ENCODE measurements around the gene KANK2. TPM values are rescaled to one million over a fixed set of nuclear protein-coding genes. Genes with fewer than 3 reads are reported as not detected.
"Not testable (repeated sequence)": the region's sequence is repeated elsewhere in the genome, so short reads cannot be mapped to it uniquely, and the experiment has no call there.

Gene KANK2
- total RNA-seq, 1 donor from 2014 or later = 42.9 TPM

DNA sequence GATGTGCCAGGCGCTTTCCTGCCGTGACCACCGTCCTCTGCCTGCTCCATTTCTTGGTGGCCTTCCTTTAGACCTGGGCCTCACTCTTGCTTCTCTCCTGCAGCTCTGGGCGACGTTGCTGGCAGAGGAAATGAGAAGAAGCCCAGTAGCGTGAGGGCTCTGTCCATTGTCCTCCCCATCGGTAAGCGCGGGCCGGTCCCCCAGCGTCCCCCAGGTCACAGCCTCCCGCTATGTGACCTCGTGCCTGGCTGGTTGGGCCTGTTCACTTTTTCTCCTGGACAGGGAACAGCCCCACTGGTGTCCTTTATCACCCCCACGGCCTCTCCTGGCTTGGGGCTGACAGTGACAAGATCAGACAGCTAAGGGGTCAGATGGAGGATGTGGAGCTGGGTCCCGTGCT, 69.4 kb downstream of the KANK2 start:
- Histone ChIP-seq H3K4me3 (ENCODE audit: low read depth, low read length) (no peak overlapping the region), H3K36me3 (ENCODE audit: control insufficient read depth, insufficient read depth, low read length) (peaks cover 13% of the 10 kb centered on the region), H3K27me3 (ENCODE audit: control insufficient read depth, insufficient read depth, low read length) (no peaks in the 10 kb centered on the region)
- no peak for DNase-seq (ENCODE audit: low read depth)
- TF ChIP-seq, protein P1, sequence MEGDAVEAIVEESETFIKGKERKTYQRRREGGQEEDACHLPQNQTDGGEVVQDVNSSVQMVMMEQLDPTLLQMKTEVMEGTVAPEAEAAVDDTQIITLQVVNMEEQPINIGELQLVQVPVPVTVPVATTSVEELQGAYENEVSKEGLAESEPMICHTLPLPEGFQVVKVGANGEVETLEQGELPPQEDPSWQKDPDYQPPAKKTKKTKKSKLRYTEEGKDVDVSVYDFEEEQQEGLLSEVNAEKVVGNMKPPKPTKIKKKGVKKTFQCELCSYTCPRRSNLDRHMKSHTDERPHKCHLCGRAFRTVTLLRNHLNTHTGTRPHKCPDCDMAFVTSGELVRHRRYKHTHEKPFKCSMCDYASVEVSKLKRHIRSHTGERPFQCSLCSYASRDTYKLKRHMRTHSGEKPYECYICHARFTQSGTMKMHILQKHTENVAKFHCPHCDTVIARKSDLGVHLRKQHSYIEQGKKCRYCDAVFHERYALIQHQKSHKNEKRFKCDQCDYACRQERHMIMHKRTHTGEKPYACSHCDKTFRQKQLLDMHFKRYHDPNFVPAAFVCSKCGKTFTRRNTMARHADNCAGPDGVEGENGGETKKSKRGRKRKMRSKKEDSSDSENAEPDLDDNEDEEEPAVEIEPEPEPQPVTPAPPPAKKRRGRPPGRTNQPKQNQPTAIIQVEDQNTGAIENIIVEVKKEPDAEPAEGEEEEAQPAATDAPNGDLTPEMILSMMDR (IDR thresholded peaks at IDR 0.05; ENCODE audit: insufficient read depth, low read length, poor library complexity, severe bottlenecking) = no peak

DNA sequence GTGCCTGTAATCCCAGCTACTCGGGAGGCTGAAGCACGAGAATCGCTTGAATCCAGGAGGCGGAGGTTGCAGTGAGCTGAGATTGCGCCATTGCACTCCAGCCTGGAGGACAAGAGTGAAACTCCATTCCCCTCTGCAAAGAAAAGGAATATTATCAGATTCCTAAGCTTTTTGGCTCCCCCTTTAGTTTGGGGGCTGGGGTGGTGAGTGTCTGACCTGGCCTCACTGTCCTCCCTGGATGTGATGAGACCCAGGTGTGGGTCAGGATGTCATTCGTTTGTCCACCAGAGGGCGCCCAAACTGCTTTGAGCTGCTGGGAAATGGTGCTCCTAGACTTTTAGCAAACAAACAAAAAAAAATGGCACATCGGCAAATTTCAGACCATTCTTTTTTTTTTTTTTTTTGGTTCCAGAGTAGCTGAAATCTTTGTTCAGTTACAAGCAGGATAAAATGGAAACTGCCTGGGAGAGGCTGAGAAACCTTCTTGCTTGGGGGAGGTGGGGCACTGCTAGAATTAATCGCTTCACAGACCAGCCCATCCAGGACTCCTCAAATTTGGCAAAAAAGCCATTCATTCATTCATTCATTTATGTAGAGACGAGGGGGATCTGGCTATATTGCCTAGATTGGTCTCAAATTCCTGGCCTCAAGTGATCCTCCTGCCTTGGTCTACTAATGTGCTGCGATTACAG, 71.2 kb downstream of the KANK2 start:
- DNase-seq (ENCODE audit: low read depth) = no peak

DNA sequence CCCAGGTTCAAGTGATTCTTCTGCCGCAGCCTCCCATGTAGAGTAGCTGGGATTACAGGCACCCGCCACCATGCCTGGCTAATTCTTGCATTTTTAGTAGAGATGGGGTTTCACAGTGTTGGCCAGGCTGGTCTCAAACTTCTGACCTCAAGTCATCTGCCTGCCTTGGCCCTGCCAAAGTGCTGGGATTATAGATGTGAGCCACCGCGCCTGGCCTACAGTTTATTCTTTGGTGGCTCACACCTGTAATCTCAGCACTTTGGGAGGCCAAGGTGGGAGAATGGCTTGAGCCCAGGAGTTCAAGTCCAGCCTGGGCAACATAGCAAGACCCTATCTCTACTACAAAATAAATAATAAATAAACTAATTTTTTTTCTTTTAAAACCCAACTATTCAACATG, 73.2 kb downstream of the KANK2 start:
- not testable (repeated sequence) for H3K4me3 ChIP-seq (ENCODE audit: low read depth, low read length); H3K36me3 ChIP-seq (ENCODE audit: control insufficient read depth, insufficient read depth, low read length); H3K27me3 ChIP-seq (ENCODE audit: control insufficient read depth, insufficient read depth, low read length); DNase-seq (ENCODE audit: low read depth)

More for the DNA sequence above, 71.2 kb downstream of the KANK2 start:
- Histone ChIP-seq H3K27me3 (ENCODE audit: control insufficient read depth, insufficient read depth, low read length) (no peaks in the 10 kb centered on the region), H3K36me3 (ENCODE audit: control insufficient read depth, insufficient read depth, low read length) (peaks cover 9% of the 10 kb centered on the region), H3K4me3 (ENCODE audit: low read depth, low read length) (no peak overlapping the region)
- TF ChIP-seq, protein P1 (IDR thresholded peaks at IDR 0.05; ENCODE audit: insufficient read depth, low read length, poor library complexity, severe bottlenecking) = peak; percentile 77

DNA sequence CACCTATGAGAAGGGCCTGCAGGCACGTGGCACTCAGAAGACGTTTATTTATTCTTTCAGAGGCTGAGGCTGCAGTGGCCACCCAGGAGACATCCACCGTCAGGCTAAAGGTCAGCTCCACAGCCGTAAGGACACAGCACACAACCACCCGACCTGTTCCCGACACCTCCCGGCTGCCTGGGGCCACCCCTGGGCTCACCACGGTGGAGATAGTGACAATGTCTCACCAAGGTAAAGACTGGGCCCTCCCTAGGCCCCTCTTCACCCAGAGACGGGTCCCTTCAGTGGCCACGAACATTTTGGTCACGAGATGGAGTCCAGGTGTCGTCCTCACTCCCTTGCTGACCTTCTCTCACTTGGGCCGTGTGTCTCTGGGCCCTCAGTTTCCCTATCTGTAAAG, 74.2 kb downstream of the KANK2 start:
- Histone ChIP-seq H3K27me3 (ENCODE audit: control insufficient read depth, insufficient read depth, low read length) (no peaks in the 10 kb centered on the region), H3K36me3 (ENCODE audit: control insufficient read depth, insufficient read depth, low read length) (peaks cover 4% of the 10 kb centered on the region), H3K4me3 (ENCODE audit: low read depth, low read length) (no peak overlapping the region)
- TF ChIP-seq, protein P1 (IDR thresholded peaks at IDR 0.05; ENCODE audit: insufficient read depth, low read length, poor library complexity, severe bottlenecking) = no peak
- no peak for DNase-seq (ENCODE audit: low read depth)

DNA sequence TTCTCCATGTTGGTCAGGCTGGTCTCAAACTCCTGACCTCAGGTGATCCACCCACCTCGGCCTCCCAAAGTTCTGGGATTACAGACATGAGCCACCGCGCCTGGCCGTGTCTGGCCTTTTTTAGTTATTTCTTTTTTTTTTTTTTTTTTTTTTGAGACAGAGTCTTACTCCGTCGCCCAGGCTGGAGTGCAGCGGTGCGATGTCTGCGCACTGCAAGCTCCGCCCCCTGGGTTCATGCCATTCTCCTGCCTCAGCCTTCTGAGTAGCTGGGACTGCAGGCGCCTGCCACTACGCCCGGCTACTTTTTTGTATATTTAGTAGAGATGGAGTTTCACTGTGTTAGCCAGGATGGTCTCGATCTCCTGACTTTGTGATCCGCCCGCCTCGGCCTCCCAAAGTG, 75.4 kb downstream of the KANK2 start:
- not testable (repeated sequence) for H3K27me3 ChIP-seq (ENCODE audit: control insufficient read depth, insufficient read depth, low read length); DNase-seq (ENCODE audit: low read depth); H3K4me3 ChIP-seq (ENCODE audit: low read depth, low read length); H3K36me3 ChIP-seq (ENCODE audit: control insufficient read depth, insufficient read depth, low read length)

DNA sequence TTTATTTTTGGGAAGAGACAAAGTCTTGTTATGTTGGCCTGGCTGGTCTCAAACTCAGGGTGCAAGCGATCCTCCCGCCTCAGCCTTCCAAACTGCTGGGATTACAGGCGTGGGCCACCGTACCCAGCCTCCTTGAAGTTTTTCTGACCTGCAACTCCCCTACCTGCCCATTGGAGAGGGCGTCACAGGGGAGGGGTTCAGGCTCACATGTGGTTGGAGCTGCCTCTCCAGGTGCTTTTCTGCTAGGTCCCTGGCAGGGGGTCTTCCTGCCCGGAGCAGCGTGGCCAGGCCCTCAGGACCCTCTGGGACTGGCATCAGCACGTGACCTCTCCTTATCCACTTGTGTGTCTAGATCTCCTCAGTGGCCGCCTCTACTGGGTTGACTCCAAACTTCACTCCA, 80.8 kb downstream of the KANK2 start:
- Histone ChIP-seq H3K4me3 (ENCODE audit: low read depth, low read length) (no peak overlapping the region), H3K36me3 (ENCODE audit: control insufficient read depth, insufficient read depth, low read length) (peaks cover 9% of the 10 kb centered on the region), H3K27me3 (ENCODE audit: control insufficient read depth, insufficient read depth, low read length) (no peaks in the 10 kb centered on the region)
- no peak for DNase-seq (ENCODE audit: low read depth)
- TF ChIP-seq, protein P1 (IDR thresholded peaks at IDR 0.05; ENCODE audit: insufficient read depth, low read length, poor library complexity, severe bottlenecking) = no peak

DNA sequence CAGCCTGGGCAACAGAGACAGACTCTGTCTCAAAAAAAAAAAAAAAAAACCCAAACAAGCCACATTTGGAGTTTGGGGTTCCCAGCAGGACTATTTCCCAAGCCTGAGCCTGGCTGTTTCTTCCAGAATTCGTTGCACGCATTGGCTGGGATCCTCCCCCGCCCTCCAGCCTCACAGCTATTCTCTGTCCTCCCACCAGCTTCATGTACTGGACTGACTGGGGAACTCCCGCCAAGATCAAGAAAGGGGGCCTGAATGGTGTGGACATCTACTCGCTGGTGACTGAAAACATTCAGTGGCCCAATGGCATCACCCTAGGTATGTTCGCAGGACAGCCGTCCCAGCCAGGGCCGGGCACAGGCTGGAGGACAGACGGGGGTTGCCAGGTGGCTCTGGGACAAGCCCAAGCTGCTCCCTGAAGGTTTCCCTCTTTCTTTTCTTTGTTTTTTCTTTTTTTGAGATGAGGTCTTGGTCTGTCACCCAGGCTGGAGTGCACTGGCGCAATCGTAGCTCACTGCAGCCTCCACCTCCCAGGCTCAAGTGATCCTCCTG, 81.4 kb downstream of the KANK2 start:
- no peak overlapping the region for H3K4me3 ChIP-seq (ENCODE audit: low read depth, low read length)
- TF ChIP-seq, protein P1 (IDR thresholded peaks at IDR 0.05; ENCODE audit: insufficient read depth, low read length, poor library complexity, severe bottlenecking) = no peak
- no peak for DNase-seq (ENCODE audit: low read depth)
- H3K36me3 ChIP-seq (ENCODE audit: control insufficient read depth, insufficient read depth, low read length) = peaks cover 9% of the 10 kb centered on the region
- no peaks in the 10 kb centered on the region for H3K27me3 ChIP-seq (ENCODE audit: control insufficient read depth, insufficient read depth, low read length)

All from kidney epithelial cell (primary cell).